HUES6 (cell line): ENCODE results near the gene DLX3.

ENCODE experiments used
- H3K27ac ChIP-seq: 2 replicates; pipeline ENCODE4 v1.7.0; 2013; ENCODE audit warnings: low read depth, mild to moderate bottlenecking, low read length, inconsistent platforms
- H3K27me3 ChIP-seq: 2 replicates; pipeline ENCODE4 v1.6.1; 2013; ENCODE audit warnings: low read length; ENCODE audit not compliant: control insufficient read depth, insufficient read depth
- H3K36me3 ChIP-seq: 2 replicates; pipeline ENCODE4 v1.6.1; 2013; ENCODE audit warnings: low read length; ENCODE audit not compliant: control insufficient read depth, insufficient read depth
- H3K4me1 ChIP-seq: 2 replicates; pipeline ENCODE4 v1.6.1; 2013; ENCODE audit warnings: low read length; ENCODE audit not compliant: control insufficient read depth, insufficient read depth
- H3K4me3 ChIP-seq: 2 replicates; pipeline ENCODE4 v1.5.1; 2013; ENCODE audit warnings: low read depth, low read length
- H3K9ac ChIP-seq: one replicate; pipeline ENCODE4 v1.6.1; 2013; ENCODE audit warnings: mild to moderate bottlenecking, low read length
- H3K9me3 ChIP-seq: 2 replicates; pipeline ENCODE4 v1.6.1; 2013; ENCODE audit warnings: low read depth, low read length; ENCODE audit not compliant: control insufficient read depth, insufficient read depth

DLX3 gene

DNA sequence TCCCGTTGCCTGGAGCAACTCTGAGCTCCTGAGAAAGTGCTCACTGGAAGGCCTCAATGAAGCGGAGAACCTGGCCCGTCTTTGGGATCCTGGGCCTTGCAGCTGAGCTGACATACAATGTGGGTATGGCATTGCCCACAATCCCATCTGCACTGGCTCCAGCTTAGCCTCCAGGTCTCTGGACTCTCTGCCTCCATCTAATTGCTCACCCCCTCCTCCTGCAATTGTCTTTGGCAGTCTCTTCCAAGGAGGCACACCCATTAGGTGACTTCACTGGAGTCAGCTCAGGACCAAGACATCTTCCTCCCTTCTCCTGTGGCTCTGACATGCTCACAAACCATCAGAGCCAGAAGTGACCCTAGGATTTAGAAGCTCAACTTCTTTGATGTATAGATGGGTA, 24.5 kb downstream of the DLX3 start:
- peaks cover 100% of the 10 kb centered on the region for H3K27me3 ChIP-seq
- no peak overlapping the region for H3K4me3 ChIP-seq
- peaks cover 34% of the 10 kb centered on the region for H3K4me1 ChIP-seq
- no peaks in the 10 kb centered on the region for H3K36me3 ChIP-seq
- H3K9ac ChIP-seq = no peak overlapping the region
- no peak overlapping the region for H3K27ac ChIP-seq
- H3K9me3 ChIP-seq = no peaks in the 10 kb centered on the region

DNA sequence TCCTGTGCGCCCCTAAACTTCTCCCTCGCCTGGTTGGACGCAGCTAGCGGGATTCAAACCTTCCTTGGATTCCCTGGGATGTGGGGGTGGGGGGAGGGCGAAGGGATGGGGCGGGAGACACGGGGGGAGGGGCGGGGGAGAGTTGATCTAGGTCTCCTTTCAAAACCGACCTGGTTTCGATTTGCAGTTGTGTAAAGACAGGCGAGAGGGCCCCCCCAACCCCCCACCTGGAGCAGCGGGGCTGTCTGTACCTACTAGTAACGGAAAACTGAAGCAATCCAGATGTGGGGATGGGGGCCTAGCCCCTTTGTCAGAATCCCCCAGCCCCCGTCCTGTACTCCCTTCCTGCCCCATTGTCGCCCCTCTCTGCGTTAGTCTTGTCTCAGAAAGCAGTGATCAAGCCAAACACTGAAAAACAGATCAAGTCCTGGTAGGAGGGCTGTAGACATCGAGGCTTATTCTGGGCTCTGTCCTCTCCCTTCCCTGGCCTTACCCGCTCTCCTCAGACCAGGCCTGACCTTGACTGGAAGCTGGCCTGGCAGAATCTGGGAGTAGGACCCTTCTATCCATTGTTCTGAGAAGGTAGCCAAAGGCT, 25.1 kb downstream of the DLX3 start:
- Histone ChIP-seq H3K36me3 (no peaks in the 10 kb centered on the region), H3K4me3 (peak overlapping the region; percentile 80), H3K27ac (no peak overlapping the region), H3K27me3 (peaks cover 100% of the 10 kb centered on the region), H3K9ac (no peak overlapping the region), H3K4me1 (peaks cover 33% of the 10 kb centered on the region), H3K9me3 (no peaks in the 10 kb centered on the region)

DNA sequence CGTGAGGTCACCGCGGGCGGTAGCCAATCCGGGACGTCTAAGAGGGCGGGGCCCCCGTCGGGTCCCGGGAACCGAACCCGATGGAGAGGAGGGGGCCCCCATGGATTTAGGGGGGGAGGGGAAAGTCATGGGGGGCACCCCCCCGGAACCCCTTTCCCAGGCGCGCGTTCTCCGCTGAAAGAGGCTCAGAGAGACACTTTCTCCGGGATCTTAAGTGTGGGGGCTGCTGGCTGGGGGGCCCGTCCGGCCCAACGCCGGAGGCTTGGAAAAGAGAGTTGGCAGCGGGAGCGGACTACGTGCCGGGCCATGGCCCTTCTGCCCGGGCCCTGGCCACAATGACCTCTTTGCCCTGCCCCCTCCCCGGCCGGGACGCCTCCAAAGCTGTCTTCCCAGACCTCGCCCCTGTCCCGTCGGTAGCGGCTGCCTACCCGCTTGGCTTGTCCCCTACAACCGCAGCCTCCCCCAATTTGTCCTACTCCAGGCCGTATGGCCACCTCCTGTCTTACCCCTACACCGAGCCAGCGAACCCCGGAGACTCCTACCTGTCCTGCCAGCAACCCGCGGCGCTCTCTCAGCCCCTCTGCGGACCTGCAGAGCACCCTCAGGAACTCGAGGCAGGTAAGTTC, 25.8 kb downstream of the DLX3 start, which contains the start of gene DLX4:
Gene DLX4, plus strand, starts transcription at position 57 of the 626 bp plus-strand sequence. Its CDS starts 279 bp downstream, at position 336.
- peaks cover 39% of the 10 kb centered on the region for H3K4me1 ChIP-seq
- peak within 1 kb of the TSS; percentile 80 for H3K4me3 ChIP-seq
- H3K27ac ChIP-seq = no peak within 1 kb of the TSS; the same call in 1 of the 2 replicates
- H3K36me3 ChIP-seq = no peaks in the 10 kb centered on the region
- H3K9ac ChIP-seq = peak within 1 kb of the TSS; percentile 65
- no peaks in the 10 kb centered on the region for H3K9me3 ChIP-seq
- H3K27me3 ChIP-seq = peaks cover 100% of the 10 kb centered on the region

DNA sequence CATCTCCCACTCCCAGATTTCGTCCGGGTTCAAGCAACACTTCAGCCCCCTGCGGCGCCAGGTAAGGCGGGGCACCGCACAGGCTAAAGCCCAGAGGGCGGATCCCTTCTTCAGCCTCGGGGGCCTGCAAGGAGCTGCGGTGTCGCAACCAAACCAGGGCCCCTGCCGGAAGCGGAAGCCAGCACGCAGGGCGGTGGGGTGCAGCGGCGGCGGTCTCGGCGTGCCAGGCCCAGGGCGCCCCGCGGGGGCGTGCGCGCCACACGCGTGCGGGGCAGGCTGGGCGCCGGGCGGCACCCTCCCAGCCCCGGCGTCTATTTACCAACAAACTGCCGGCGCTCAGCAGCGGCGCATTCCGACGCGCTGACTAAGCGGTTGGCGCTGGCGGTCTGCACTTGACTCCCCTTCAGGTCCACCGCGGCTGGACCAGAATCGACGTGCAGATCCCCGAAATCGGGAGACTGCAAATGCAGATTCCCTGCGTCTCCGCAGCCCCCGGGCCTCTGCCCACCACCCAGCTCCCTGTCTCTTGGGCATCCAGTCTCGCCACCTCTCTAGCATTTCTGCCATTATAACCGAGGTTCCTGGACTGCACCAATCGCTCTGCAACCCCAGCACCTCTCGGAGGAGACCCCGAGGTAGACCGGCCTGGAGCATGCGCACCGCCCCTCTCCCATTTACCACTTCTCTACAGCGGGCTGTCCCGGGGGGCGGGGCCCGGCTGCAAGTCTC, 26.5 kb downstream of the DLX3 start:
- Histone ChIP-seq H3K27ac (no peak overlapping the region; the same call in 1 of the 2 replicates), H3K9me3 (no peaks in the 10 kb centered on the region), H3K4me3 (peak overlapping the region; percentile 80), H3K27me3 (peaks cover 100% of the 10 kb centered on the region), H3K9ac (peak overlapping the region; percentile 65), H3K4me1 (peaks cover 43% of the 10 kb centered on the region), H3K36me3 (no peaks in the 10 kb centered on the region)

DNA sequence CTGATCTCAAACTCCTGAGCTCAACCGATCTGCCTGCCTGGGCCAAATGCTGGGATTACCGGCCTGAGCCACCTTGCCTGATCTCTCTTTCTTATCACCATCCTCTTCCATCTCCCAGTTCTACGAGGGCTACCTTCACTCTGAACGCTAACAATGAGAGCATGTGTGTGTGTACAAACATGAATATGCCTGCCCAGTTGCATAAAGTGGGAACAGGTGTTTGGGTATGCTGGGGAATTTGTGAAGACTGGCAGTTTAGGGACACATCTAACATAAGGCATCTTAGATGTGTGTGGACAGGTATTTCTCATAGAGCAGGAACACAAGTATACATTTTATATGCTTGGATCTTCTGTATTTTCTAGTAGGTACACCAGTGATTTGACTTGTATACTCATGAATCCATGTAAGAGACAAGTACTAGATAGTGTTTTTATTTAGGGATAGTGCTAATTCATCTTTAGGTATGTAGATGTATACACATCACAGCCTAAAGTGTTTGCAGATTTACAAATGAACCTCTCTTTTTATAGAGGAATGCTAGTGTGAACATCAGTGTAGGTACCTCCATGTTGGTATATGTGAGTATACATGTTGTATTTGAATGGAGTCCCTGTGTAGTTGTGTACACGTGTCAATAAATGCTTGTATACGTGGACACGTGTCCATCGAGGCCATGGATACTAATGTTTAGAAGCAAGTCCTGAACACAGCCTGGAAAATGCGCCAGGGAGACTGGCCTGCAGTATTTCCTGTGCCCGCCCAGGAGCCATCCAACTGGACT, 27.2 kb downstream of the DLX3 start:
- Histone ChIP-seq H3K27ac (no peak overlapping the region), H3K9ac (no peak overlapping the region), H3K4me1 (peaks cover 47% of the 10 kb centered on the region), H3K27me3 (peaks cover 100% of the 10 kb centered on the region), H3K9me3 (no peaks in the 10 kb centered on the region), H3K4me3 (peak overlapping the region; percentile 80), H3K36me3 (no peaks in the 10 kb centered on the region)

DNA sequence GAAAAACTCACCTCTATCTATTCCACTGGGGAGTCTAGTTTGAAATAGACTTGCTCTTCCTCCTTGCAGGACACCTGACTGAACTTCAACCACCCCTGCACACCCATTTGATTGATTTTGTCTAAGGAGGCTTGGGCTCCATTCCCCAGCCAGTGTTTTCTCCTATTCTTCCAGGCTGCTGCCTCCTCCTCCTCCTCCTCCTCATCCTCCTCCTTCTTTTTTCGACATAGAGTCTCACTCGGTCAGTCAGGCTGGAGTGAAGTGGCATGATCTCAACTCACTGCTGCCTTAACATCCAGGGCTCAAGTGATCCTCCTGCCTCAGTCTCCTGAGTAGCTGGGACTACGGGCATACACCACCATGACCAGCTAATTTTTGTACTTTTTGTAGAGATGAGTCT, 27.8 kb downstream of the DLX3 start:
- H3K9ac ChIP-seq = no peak overlapping the region
- no peaks in the 10 kb centered on the region for H3K36me3 ChIP-seq
- peaks cover 100% of the 10 kb centered on the region for H3K27me3 ChIP-seq
- H3K9me3 ChIP-seq = no peaks in the 10 kb centered on the region
- H3K4me1 ChIP-seq = peaks cover 46% of the 10 kb centered on the region
- no peak overlapping the region for H3K4me3 ChIP-seq
- no peak overlapping the region for H3K27ac ChIP-seq

DNA sequence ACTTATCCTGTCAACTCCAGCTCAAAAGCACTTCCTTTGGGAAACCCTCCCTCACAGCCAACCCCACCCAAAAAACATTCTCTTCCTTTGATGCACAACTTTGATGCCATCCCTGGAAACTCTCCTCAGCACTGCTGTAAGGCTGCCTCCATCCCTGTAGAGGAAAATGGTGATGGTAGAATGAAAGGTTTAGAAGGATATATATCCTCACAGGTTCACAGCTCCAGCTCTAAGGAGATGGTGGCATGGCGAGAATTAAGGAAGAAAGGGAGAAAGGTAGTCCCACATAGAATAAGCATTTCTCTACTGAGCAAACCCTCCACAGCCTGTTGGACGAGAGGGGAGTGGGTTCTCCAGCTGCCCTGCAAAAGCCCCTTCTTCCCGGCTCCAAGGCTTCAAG, 28.3 kb downstream of the DLX3 start:
- Histone ChIP-seq H3K36me3 (no peaks in the 10 kb centered on the region), H3K4me1 (peaks cover 41% of the 10 kb centered on the region), H3K9ac (no peak overlapping the region), H3K27me3 (peaks cover 99% of the 10 kb centered on the region), H3K27ac (no peak overlapping the region), H3K4me3 (no peak overlapping the region), H3K9me3 (no peaks in the 10 kb centered on the region)

DNA sequence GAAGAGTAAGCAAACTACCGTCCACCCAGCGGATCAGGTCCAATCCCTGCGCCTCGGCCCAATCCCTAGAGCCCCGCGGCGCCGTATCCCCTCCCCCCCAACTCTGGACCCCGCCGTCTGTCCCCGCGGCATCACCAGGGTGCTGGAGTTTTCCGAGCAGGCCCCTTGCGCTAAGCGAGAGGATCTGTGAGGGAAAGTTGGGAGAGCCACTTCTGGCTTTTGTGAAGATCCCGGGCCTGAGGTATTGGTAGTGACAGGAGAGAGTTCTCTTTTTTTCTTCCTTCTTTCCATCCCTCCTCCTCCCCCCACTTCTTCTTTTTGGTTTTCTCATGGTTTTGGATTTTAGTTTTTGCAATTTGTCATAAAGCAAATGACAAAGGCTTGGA, 29.5 kb downstream of the DLX3 start:
- peaks cover 35% of the 10 kb centered on the region for H3K4me1 ChIP-seq
- H3K27ac ChIP-seq = no peak overlapping the region
- H3K36me3 ChIP-seq = no peaks in the 10 kb centered on the region
- H3K4me3 ChIP-seq = peak overlapping the region; percentile 39
- no peak overlapping the region for H3K9ac ChIP-seq
- no peaks in the 10 kb centered on the region for H3K9me3 ChIP-seq
- H3K27me3 ChIP-seq = peaks cover 97% of the 10 kb centered on the region

DNA sequence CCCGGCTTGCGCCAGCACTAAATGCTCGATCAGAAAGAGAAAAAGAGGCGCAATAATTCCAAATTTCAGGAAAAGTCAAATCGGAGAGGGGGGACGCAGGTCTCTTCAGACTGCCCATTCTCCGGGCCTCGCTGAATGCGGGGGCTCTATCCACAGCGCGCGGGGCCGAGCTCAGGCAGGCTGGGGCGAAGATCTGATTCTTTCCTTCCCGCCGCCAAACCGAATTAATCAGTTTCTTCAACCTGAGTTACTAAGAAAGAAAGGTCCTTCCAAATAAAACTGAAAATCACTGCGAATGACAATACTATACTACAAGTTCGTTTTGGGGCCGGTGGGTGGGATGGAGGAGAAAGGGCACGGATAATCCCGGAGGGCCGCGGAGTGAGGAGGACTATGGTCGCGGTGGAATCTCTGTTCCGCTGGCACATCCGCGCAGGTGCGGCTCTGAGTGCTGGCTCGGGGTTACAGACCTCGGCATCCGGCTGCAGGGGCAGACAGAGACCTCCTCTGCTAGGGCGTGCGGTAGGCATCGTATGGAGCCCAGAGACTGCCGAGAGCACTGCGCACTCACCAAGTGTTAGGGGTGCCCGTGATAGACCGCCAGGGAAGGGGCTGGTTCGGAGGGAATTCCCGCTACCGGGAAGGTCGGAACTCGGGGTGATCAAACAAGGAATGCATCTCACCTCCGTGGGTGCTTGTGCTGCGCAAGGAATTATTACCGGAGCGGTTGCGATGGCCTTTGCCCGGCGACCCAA, 30.1 kb downstream of the DLX3 start:
- Histone ChIP-seq H3K27ac (no peak overlapping the region), H3K9ac (no peak overlapping the region), H3K36me3 (no peaks in the 10 kb centered on the region), H3K27me3 (peaks cover 91% of the 10 kb centered on the region), H3K9me3 (no peaks in the 10 kb centered on the region), H3K4me1 (peaks cover 32% of the 10 kb centered on the region), H3K4me3 (peak overlapping the region; percentile 39)

DNA sequence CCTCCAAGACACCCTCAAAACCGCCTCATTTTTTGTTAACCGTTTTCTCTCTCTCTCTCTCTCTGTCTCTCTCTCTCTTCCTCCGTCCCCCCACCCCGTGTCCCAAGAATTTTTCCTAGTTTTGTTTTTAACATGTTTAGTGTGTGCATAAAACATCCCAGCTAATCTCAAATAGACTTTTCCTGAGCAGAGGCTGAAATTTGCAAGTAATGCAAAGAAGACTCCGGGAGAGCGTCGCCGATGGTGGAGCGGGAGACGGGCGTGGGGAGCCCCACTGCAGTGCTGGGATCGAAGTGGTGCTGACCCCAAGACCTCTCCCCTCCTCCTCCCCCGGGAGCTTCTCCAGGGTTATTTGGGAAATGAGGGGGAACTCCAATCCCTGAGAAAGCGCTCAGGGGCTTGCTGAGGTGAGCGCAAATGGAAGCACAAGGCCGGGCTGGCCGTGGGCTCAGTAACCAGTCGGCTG, 30.7 kb downstream of the DLX3 start:
- peaks cover 87% of the 10 kb centered on the region for H3K27me3 ChIP-seq
- H3K36me3 ChIP-seq = no peaks in the 10 kb centered on the region
- peak overlapping the region; percentile 39 for H3K4me3 ChIP-seq
- no peak overlapping the region for H3K27ac ChIP-seq
- no peaks in the 10 kb centered on the region for H3K9me3 ChIP-seq
- H3K9ac ChIP-seq = no peak overlapping the region
- H3K4me1 ChIP-seq = peaks cover 33% of the 10 kb centered on the region
